GM19372 (cell line): Measurements from ENCODE around the gene ELFN1.

ENCODE experiments used
- ATAC-seq: cut with Tn5 transposase; IDR thresholded peaks from one replicate; pipeline ENCODE4 v1.9.1; 2021; ENCODE audit warnings: mild to moderate bottlenecking, low read depth, moderate library complexity; ENCODE audit not compliant: unreplicated experiment

ELFN1 gene

GRCh38 chr7:1669954-1670893 lies at the start of gene ELFN1:
ELFN1 (plus strand) TSS chr7:1670277; CDS start chr7:1744597, 74,320 bp downstream.
- no peak for ATAC-seq

- no peak for ATAC-seq
Observed at GRCh38 chr7:1620835-1621234, 49.2 kb upstream of the ELFN1 start.

- no peak for ATAC-seq
Observed at GRCh38 chr7:1621718-1622117, 48.4 kb upstream of the ELFN1 start.

GRCh38 chr7:1622441-1622840 lies 47.6 kb upstream of the ELFN1 start:
- ATAC-seq, result no peak

GRCh38 chr7:1623810-1624209 lies 46.3 kb upstream of the ELFN1 start:
- no peak for ATAC-seq

- no peak for ATAC-seq
Observed at GRCh38 chr7:1624999-1625927, 44.8 kb upstream of the ELFN1 start.

GRCh38 chr7:1626769-1627168 lies 43.3 kb upstream of the ELFN1 start:
- no peak for ATAC-seq

- ATAC-seq, result no peak
Observed at GRCh38 chr7:1630700-1631336, 39.3 kb upstream of the ELFN1 start.

- no peak for ATAC-seq
Observed at GRCh38 chr7:1631678-1632077, 38.4 kb upstream of the ELFN1 start.

- ATAC-seq, result no peak
Observed at GRCh38 chr7:1632506-1632905, 37.6 kb upstream of the ELFN1 start.

GRCh38 chr7:1632916-1633785 lies 36.9 kb upstream of the ELFN1 start:
- no peak for ATAC-seq

GRCh38 chr7:1635401-1635800 lies 34.7 kb upstream of the ELFN1 start:
- no peak for ATAC-seq

GRCh38 chr7:1637155-1637554 lies 32.9 kb upstream of the ELFN1 start:
- ATAC-seq, result no peak

GRCh38 chr7:1638215-1638661 lies 31.8 kb upstream of the ELFN1 start:
- ATAC-seq, result no peak

- no peak for ATAC-seq
Observed at GRCh38 chr7:1639071-1639470, 31.0 kb upstream of the ELFN1 start.

- ATAC-seq, result no peak
Observed at GRCh38 chr7:1639532-1640175, 30.4 kb upstream of the ELFN1 start.

- no peak for ATAC-seq
Observed at GRCh38 chr7:1640376-1641172, 29.5 kb upstream of the ELFN1 start.

GRCh38 chr7:1641173-1641572 lies 28.9 kb upstream of the ELFN1 start:
- ATAC-seq, result no peak
